Muscle of leg (tissue), 16 donors: ENCODE results near the gene TLE2. TPM values are rescaled to one million over a fixed set of nuclear protein-coding genes. Genes with fewer than 3 reads are reported as not detected.

Source experiments
- DNase-seq: peaks from one replicate; pipeline ENCODE4 v3.0.0; 2013
- H3K27ac ChIP-seq: one replicate; pipeline ENCODE4 v1.5.1; 2013; ENCODE audit warnings: mild to moderate bottlenecking, low read length, control low read depth
- H3K27me3 ChIP-seq: one replicate; pipeline ENCODE4 v1.6.1; 2013; ENCODE audit warnings: low read length; ENCODE audit not compliant: control insufficient read depth, insufficient read depth
- H3K36me3 ChIP-seq: one replicate; pipeline ENCODE4 v1.6.1; 2013; ENCODE audit warnings: low read length; ENCODE audit not compliant: control insufficient read depth, insufficient read depth
- H3K4me1 ChIP-seq: one replicate; pipeline ENCODE4 v1.6.1; 2013; ENCODE audit warnings: low read length; ENCODE audit not compliant: control insufficient read depth, insufficient read depth
- H3K4me3 ChIP-seq: one replicate; pipeline ENCODE4 v1.5.1; 2013; ENCODE audit warnings: low read length, control low read depth
- H3K9me3 ChIP-seq: replicated peaks from 2 replicates; pipeline ENCODE4 v1.6.1; 2013; ENCODE audit warnings: low read depth, low read length; ENCODE audit not compliant: control insufficient read depth
- WGBS: methylation state at CpG from one replicate; pipeline ENCODE4 v1.1.5; 2013; ENCODE audit warnings: missing lambda C conversion rate; ENCODE audit not compliant: insufficient coverage; 5-methylcytosine and 5-hydroxymethylcytosine counted together
- long read RNA-seq, 11 donors: transcript quantifications; one replicate each; lab custom pipeline, GENCODE V29; 2026
- polyA plus RNA-seq, 8 donors: library from polyadenylated mRNA; unstranded; fragments of 120-200 nt; gene quantifications; one replicate each; pipeline versions ENCODE4 v1.2.1 to v1.2.3, GENCODE V29; 2013; ENCODE audit warnings: inconsistent platforms in 1 of 8, low replicate concordance in 1 of 8; ENCODE audit not compliant: insufficient read length in 8 of 8, insufficient read depth in 1 of 8
- total RNA-seq: library from RNA; stranded (reverse); fragments of 120-200 nt; gene quantifications from one replicate; pipeline ENCODE4 v1.2.4, GENCODE V29; 2013

The TLE2 gene
- 14.2 TPM for total RNA-seq
- 10 to 100 TPM; 26.9 to 48.1 (median 33.7) TPM for polyA plus RNA-seq
- long read RNA-seq, donor 1, partial matches to known transcripts: 5 of 5 reads
- long read RNA-seq, donor 1, other reads (novel, unspliced or antisense): 0 of 5 reads
- long read RNA-seq, donor 2: 0 reads
- long read RNA-seq, donor 3, partial matches to known transcripts: 0 of 1 reads
- long read RNA-seq, donor 3, other reads (novel, unspliced or antisense): 0 of 1 reads
- long read RNA-seq, donor 4: 0 reads
- long read RNA-seq, donor 5: 0 reads
- long read RNA-seq, donor 6: 0 reads
- long read RNA-seq, donor 7: 0 reads
- long read RNA-seq, donor 8: 0 reads
- long read RNA-seq, donor 9: 0 reads
- long read RNA-seq, donor 10, partial matches to known transcripts: 0 of 1 reads
- long read RNA-seq, donor 10, other reads (novel, unspliced or antisense): 0 of 1 reads
- long read RNA-seq, donor 11: 0 reads

- WGBS: 1% methylated on average over 44 of the region's 85 CpGs
- Histone ChIP-seq H3K4me3 (peak within 1 kb of the TSS; percentile 57), H3K9me3 (no peaks in the 10 kb centered on the region), H3K27ac (no peak within 1 kb of the TSS), H3K4me1 (peaks cover 25% of the 10 kb centered on the region), H3K36me3 (no peaks in the 10 kb centered on the region), H3K27me3 (peaks cover 42% of the 10 kb centered on the region)
- DNase-seq: peak; percentile 54
Measured at GRCh38 chr19:3029065-3029923, at the start of gene TLE2. TLE2 (minus strand) TSS chr19:3029280; CDS start chr19:3028904, 376 bp downstream.

GRCh38 chr19:3075605-3076431, 46.7 kb upstream of the TLE2 start:
- no peak for DNase-seq
- Histone ChIP-seq H3K27me3 (no peaks in the 10 kb centered on the region), H3K27ac (peak overlapping the region; percentile 0), H3K4me3 (no peak overlapping the region), H3K36me3 (no peaks in the 10 kb centered on the region), H3K9me3 (no peaks in the 10 kb centered on the region), H3K4me1 (peaks cover 45% of the 10 kb centered on the region)
- WGBS: 9% methylated on average over 34 of the region's 41 CpGs

- Histone ChIP-seq H3K4me1 (peaks cover 45% of the 10 kb centered on the region), H3K27ac (peak overlapping the region; percentile 62), H3K9me3 (no peaks in the 10 kb centered on the region), H3K27me3 (no peaks in the 10 kb centered on the region), H3K36me3 (no peaks in the 10 kb centered on the region), H3K4me3 (no peak overlapping the region)
- WGBS: 41% methylated on average over 5 of the region's 8 CpGs
- DNase-seq: no peak
Measured at GRCh38 chr19:3073931-3074595, 45.0 kb upstream of the TLE2 start.

GRCh38 chr19:3073159-3073563, 44.1 kb upstream of the TLE2 start:
- Histone ChIP-seq H3K9me3 (no peaks in the 10 kb centered on the region), H3K36me3 (no peaks in the 10 kb centered on the region), H3K27me3 (no peaks in the 10 kb centered on the region), H3K4me1 (peaks cover 53% of the 10 kb centered on the region), H3K27ac (peak overlapping the region; percentile 84), H3K4me3 (no peak overlapping the region)
- DNase-seq: peak; percentile 91
- 55% methylated on average over 3 of the region's 3 CpGs for WGBS

GRCh38 chr19:3071768-3072167, 42.7 kb upstream of the TLE2 start:
- WGBS: no CpG with 5 or more reads among the region's 4 CpGs
- Histone ChIP-seq H3K27ac (peak overlapping the region; percentile 84), H3K27me3 (no peaks in the 10 kb centered on the region), H3K36me3 (no peaks in the 10 kb centered on the region), H3K9me3 (no peaks in the 10 kb centered on the region), H3K4me3 (no peak overlapping the region), H3K4me1 (peaks cover 61% of the 10 kb centered on the region)
- no peak for DNase-seq

GRCh38 chr19:3068071-3068470, 39.0 kb upstream of the TLE2 start:
- DNase-seq: peak; percentile 74
- Histone ChIP-seq H3K4me1 (peaks cover 41% of the 10 kb centered on the region), H3K27me3 (no peaks in the 10 kb centered on the region), H3K4me3 (no peak overlapping the region), H3K9me3 (no peaks in the 10 kb centered on the region), H3K36me3 (no peaks in the 10 kb centered on the region), H3K27ac (peak overlapping the region; percentile 92)
- whole genome bisulfite sequencing: 18% methylated on average over 19 of the region's 21 CpGs

- Histone ChIP-seq H3K27me3 (no peaks in the 10 kb centered on the region), H3K4me1 (peaks cover 43% of the 10 kb centered on the region), H3K9me3 (no peaks in the 10 kb centered on the region), H3K36me3 (no peaks in the 10 kb centered on the region), H3K27ac (peak overlapping the region; percentile 92), H3K4me3 (no peak overlapping the region)
- 70% methylated on average over 8 of the region's 9 CpGs for WGBS
- no peak for DNase-seq
Measured at GRCh38 chr19:3067563-3067962, 38.5 kb upstream of the TLE2 start.

- Histone ChIP-seq H3K4me1 (peaks cover 34% of the 10 kb centered on the region), H3K9me3 (no peaks in the 10 kb centered on the region)
- WGBS: 80% methylated on average over 12 of the region's 16 CpGs
Measured at GRCh38 chr19:3066482-3067049, 37.5 kb upstream of the TLE2 start.

GRCh38 chr19:3065675-3066357, 36.7 kb upstream of the TLE2 start:
- 56% methylated on average over 8 of the region's 15 CpGs for WGBS
- Histone ChIP-seq H3K36me3 (peaks cover 2% of the 10 kb centered on the region), H3K27ac (no peak overlapping the region)

More at GRCh38 chr19:3066482-3067049, 37.5 kb upstream of the TLE2 start:
- no peak for DNase-seq
- Histone ChIP-seq H3K4me3 (no peak overlapping the region), H3K36me3 (no peaks in the 10 kb centered on the region), H3K27ac (no peak overlapping the region), H3K27me3 (no peaks in the 10 kb centered on the region)

More at GRCh38 chr19:3065675-3066357, 36.7 kb upstream of the TLE2 start:
- H3K27me3 ChIP-seq: no peaks in the 10 kb centered on the region
- peaks cover 35% of the 10 kb centered on the region for H3K4me1 ChIP-seq
- no peaks in the 10 kb centered on the region for H3K9me3 ChIP-seq
- no peak for DNase-seq
- H3K4me3 ChIP-seq: no peak overlapping the region
